Measurements from ENCODE around the gene CYP3A4. TPM values are rescaled to one million over a fixed set of nuclear protein-coding genes. Genes with fewer than 3 reads are reported as not detected.
A peak's percentile ranks its signal among the peaks of the same experiment; 100 is the strongest.
"Not testable (repeated sequence)": the region's sequence is repeated elsewhere in the genome, so short reads cannot be mapped to it uniquely, and the experiment has no call there.

Gene CYP3A4
- total and polyA plus RNA-seq, 7 experiments from 2014 or later: not detected

DNA sequence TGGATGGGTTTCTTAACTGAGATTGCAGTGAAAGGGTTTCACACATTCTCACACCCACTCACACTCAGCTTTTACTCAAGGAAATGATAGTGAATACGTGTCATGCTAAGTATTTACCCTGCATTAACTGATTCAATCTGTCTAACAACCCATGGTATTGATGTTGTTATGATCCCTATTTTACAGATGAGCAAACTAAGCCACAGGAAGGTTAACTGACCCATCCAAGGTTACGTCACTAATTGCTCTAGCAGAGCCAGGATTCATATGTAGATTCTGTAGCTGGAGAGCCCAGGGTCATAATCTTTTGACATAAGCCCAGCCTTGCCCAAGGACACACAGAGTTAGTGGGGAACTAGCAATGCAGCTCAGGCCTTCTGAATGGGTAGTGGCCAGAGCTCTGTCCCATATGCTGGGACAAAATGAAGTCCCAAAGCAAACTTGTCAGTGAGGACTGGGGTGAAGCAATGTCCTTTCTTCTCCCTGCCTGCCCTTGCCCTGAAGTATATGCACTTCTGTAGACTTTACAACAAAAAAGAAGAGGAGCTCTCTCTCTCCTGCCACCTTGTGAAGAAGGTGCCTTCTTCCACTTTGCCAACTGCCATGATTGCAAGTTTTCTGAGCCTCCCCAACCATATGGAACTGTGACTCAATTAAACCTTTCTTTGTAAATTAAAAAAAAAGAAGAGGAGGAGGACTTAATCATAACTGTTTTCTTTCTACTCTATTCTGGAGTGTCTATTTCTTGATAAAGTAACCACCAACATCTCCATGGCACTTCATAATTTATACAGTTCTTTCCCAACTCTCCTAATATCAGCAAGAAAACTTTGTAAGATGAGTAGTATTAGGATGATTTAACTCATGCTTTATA is 44.0 kb downstream of the CYP3A4 start:
- no peak for ATAC-seq
- Histone ChIP-seq H3K4me1 (ENCODE audit: control insufficient read depth in 2 of 2, insufficient read depth in 2 of 2, low read length in 2 of 2) (no peaks in the 10 kb centered on the region), H3K27ac (ENCODE audit: low read depth, low read length) (no peak overlapping the region), H3K27me3 (ENCODE audit: control insufficient read depth in 2 of 2, insufficient read depth in 2 of 2, low read length in 2 of 2) (no peaks in the 10 kb centered on the region), H3K4me3 (ENCODE audit: low read length) (no peak overlapping the region), H3K9me3 (ENCODE audit: control insufficient read depth in 2 of 3, low read length in 3 of 3) (no peaks in the 10 kb centered on the region), H3K36me3 (ENCODE audit: control insufficient read depth in 2 of 3, insufficient read depth in 3 of 3, low read length in 3 of 3) (no peaks in the 10 kb centered on the region)
- POLR2A ChIA-PET: no interaction called here
- DNase-seq: no peak
- peaks cover 0 to 5% (median 3%) of the 10 kb centered on the region in 5 donors for H3K27me3 Mint-ChIP-seq
- CTCF ChIA-PET: no interaction called here
- H3K4me3 Mint-ChIP-seq: no peak overlapping the region
- H3K27ac Mint-ChIP-seq: no peak overlapping the region
- peaks cover 7 to 41% (median 38%) of the 10 kb centered on the region in 5 donors for H3K36me3 Mint-ChIP-seq
- intact Hi-C loops (cut with micrococcal nuclease): no loop called here
- H3K4me1 Mint-ChIP-seq: peaks cover 0 to 11% (median 0%) of the 10 kb centered on the region in 7 donors
- peaks cover 0 to 9% (median 0%) of the 10 kb centered on the region in 11 donors for H3K9me3 Mint-ChIP-seq

GRCh38 chr7:99737726-99738125 is 46.3 kb downstream of the CYP3A4 start:
- H3K9me3 ChIP-seq (ENCODE audit: control insufficient read depth in 2 of 3, low read length in 3 of 3): no peaks in the 10 kb centered on the region
- Mint-ChIP-seq H3K27me3 (no peaks in the 10 kb centered on the region), H3K27ac (peak overlapping the region in 1 of 9 donors; percentile 19), H3K4me3 (no peak overlapping the region), H3K36me3 (peaks cover 4 to 29% (median 26%) of the 10 kb centered on the region in 5 donors), H3K4me1 (peaks cover 0 to 11% (median 0%) of the 10 kb centered on the region in 7 donors), H3K9me3 (peaks cover 0 to 6% (median 0%) of the 10 kb centered on the region in 11 donors)
- H3K27ac ChIP-seq (ENCODE audit: low read depth, low read length): no peak overlapping the region
- intact Hi-C loops (cut with micrococcal nuclease): no loop called here
- no peak overlapping the region for H3K4me3 ChIP-seq (ENCODE audit: low read length)
- DNase-seq: no peak
- H3K27me3 ChIP-seq (ENCODE audit: control insufficient read depth in 2 of 2, insufficient read depth in 2 of 2, low read length in 2 of 2): no peaks in the 10 kb centered on the region
- ChIA-PET CTCF (interaction anchor here (0.6 kb wide), 1 partner anchor 1648 kb away, joined by 3 read pairs; no protein-coding TSS in a partner anchor), POLR2A (no interaction called here)
- no peaks in the 10 kb centered on the region for H3K36me3 ChIP-seq (ENCODE audit: control insufficient read depth in 2 of 3, insufficient read depth in 3 of 3, low read length in 3 of 3)
- no peaks in the 10 kb centered on the region for H3K4me1 ChIP-seq (ENCODE audit: control insufficient read depth in 2 of 2, insufficient read depth in 2 of 2, low read length in 2 of 2)
- ATAC-seq: no peak

DNA sequence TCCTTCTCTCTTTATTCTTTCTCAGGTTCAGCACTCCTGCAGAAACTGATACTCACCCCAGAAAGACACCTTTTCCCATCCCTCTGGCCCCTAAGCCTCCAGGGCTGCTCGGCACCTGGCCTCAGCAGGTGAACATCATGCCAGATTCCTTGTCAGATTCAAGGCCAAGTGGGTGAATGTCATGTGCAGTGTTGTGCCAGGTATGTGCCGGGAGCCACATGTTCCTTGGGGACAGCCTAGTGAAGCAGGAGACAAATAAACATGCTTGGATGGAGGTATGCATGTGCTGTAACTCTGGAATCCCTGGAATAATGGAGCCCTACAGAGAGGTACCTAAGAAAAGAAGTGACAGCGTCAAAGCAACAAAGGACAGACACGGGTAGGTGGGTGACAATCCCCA is 47.3 kb downstream of the CYP3A4 start:
- H3K4me3 ChIP-seq (ENCODE audit: low read length); H3K9me3 Mint-ChIP-seq; H3K4me1 ChIP-seq (ENCODE audit: control insufficient read depth in 2 of 2, insufficient read depth in 2 of 2, low read length in 2 of 2); H3K9me3 ChIP-seq (ENCODE audit: control insufficient read depth in 2 of 3, low read length in 3 of 3); H3K36me3 ChIP-seq (ENCODE audit: control insufficient read depth in 2 of 3, insufficient read depth in 3 of 3, low read length in 3 of 3); H3K27me3 ChIP-seq (ENCODE audit: control insufficient read depth in 2 of 2, insufficient read depth in 2 of 2, low read length in 2 of 2); H3K4me3 Mint-ChIP-seq; POLR2A ChIA-PET; ATAC-seq; H3K27ac ChIP-seq (ENCODE audit: low read depth, low read length); DNase-seq; H3K27me3 Mint-ChIP-seq; H3K27ac Mint-ChIP-seq; CTCF ChIA-PET; intact Hi-C loops (cut with micrococcal nuclease): not testable (repeated sequence)
- Mint-ChIP-seq H3K36me3 (peaks cover 4 to 26% (median 22%) of the 10 kb centered on the region in 5 donors), H3K4me1 (peaks cover 0 to 11% (median 0%) of the 10 kb centered on the region in 7 donors)

- DNase-seq (no peak), ATAC-seq (no peak)
- H3K36me3 Mint-ChIP-seq: peaks cover 4 to 21% (median 12%) of the 10 kb centered on the region in 5 donors
- no peaks in the 10 kb centered on the region for H3K27me3 ChIP-seq (ENCODE audit: control insufficient read depth in 2 of 2, insufficient read depth in 2 of 2, low read length in 2 of 2)
- no peak within 1 kb of the TSS for H3K4me3 ChIP-seq (ENCODE audit: low read length)
- H3K27ac ChIP-seq (ENCODE audit: low read depth, low read length): no peak within 1 kb of the TSS
- H3K4me1 ChIP-seq (ENCODE audit: control insufficient read depth in 2 of 2, insufficient read depth in 2 of 2, low read length in 2 of 2): no peaks in the 10 kb centered on the region
- peaks cover 0 to 3% (median 0%) of the 10 kb centered on the region in 11 donors for H3K9me3 Mint-ChIP-seq
- H3K4me1 Mint-ChIP-seq: peaks cover 0 to 5% (median 0%) of the 10 kb centered on the region in 7 donors
- no peak within 1 kb of the TSS for H3K27ac Mint-ChIP-seq
- no peaks in the 10 kb centered on the region for H3K36me3 ChIP-seq (ENCODE audit: control insufficient read depth in 2 of 3, insufficient read depth in 3 of 3, low read length in 3 of 3)
- CTCF ChIA-PET: no interaction called here
- no peaks in the 10 kb centered on the region for H3K27me3 Mint-ChIP-seq
- POLR2A ChIA-PET: no interaction called here
- H3K9me3 ChIP-seq (ENCODE audit: control insufficient read depth in 2 of 3, low read length in 3 of 3): no peaks in the 10 kb centered on the region
- intact Hi-C loops (cut with micrococcal nuclease): no loop called here
- H3K4me3 Mint-ChIP-seq: no peak within 1 kb of the TSS
Observed at GRCh38 chr7:99734987-99735386, 49.0 kb downstream of the CYP3A4 start, which contains the start of gene CYP3A7. Gene CYP3A7, minus strand, starts transcription at chr7:99735196. Its CDS starts 103 bp downstream, at chr7:99735093.

DNA sequence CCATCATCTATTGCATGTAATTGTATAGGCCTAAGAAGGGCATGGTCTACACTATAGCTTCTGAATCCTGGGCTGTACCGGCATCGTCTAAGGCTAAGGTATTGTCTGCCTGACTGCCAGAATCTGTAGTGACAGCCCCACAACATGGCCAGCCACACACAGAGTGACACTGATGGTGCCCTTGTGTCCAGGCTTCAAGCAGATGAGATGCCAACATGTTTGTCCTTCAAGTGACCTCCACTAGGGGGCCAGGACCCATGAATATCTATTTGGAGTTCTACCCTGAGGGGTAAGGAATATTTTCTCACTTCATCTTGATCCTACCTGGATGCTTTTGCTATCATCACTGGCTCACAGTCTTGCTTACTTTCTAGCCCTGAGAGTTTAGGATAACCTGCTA is 50.5 kb downstream of the CYP3A4 start:
- no peak for ATAC-seq
- Mint-ChIP-seq H3K27me3 (no peaks in the 10 kb centered on the region), H3K36me3 (peaks cover 4 to 13% (median 4%) of the 10 kb centered on the region in 5 donors), H3K4me3 (no peak overlapping the region), H3K27ac (no peak overlapping the region), H3K4me1 (peaks cover 0 to 5% (median 0%) of the 10 kb centered on the region in 7 donors), H3K9me3 (peaks cover 0 to 3% (median 0%) of the 10 kb centered on the region in 11 donors)
- intact Hi-C loops (cut with micrococcal nuclease): loop anchor here in 1 of 2 donors (2.0 kb wide), 1 partner anchor 257 kb away; no protein-coding TSS in a partner anchor
- Histone ChIP-seq H3K9me3 (ENCODE audit: control insufficient read depth in 2 of 3, low read length in 3 of 3) (no peaks in the 10 kb centered on the region), H3K27ac (ENCODE audit: low read depth, low read length) (no peak overlapping the region), H3K4me1 (ENCODE audit: control insufficient read depth in 2 of 2, insufficient read depth in 2 of 2, low read length in 2 of 2) (no peaks in the 10 kb centered on the region), H3K4me3 (ENCODE audit: low read length) (no peak overlapping the region), H3K36me3 (ENCODE audit: control insufficient read depth in 2 of 3, insufficient read depth in 3 of 3, low read length in 3 of 3) (no peaks in the 10 kb centered on the region), H3K27me3 (ENCODE audit: control insufficient read depth in 2 of 2, insufficient read depth in 2 of 2, low read length in 2 of 2) (no peaks in the 10 kb centered on the region)
- ChIA-PET POLR2A (no interaction called here), CTCF (interaction anchor here (0.6 kb wide), 1 partner anchor 15 kb away, joined by 3 read pairs; no protein-coding TSS in a partner anchor)
- DNase-seq: peak in 1 of 9 donors; percentile 4

GRCh38 chr7:99733003-99733402 is 51.0 kb downstream of the CYP3A4 start:
- no peak overlapping the region for H3K27ac Mint-ChIP-seq
- no peak overlapping the region for H3K4me3 ChIP-seq (ENCODE audit: low read length)
- peaks cover 0 to 3% (median 0%) of the 10 kb centered on the region in 11 donors for H3K9me3 Mint-ChIP-seq
- DNase-seq: no peak
- H3K27me3 ChIP-seq (ENCODE audit: control insufficient read depth in 2 of 2, insufficient read depth in 2 of 2, low read length in 2 of 2): no peaks in the 10 kb centered on the region
- H3K27ac ChIP-seq (ENCODE audit: low read depth, low read length): no peak overlapping the region
- POLR2A ChIA-PET: no interaction called here
- CTCF ChIA-PET: interaction anchor here (0.6 kb wide), 1 partner anchor 15 kb away, joined by 3 read pairs; no protein-coding TSS in a partner anchor
- H3K4me1 ChIP-seq (ENCODE audit: control insufficient read depth in 2 of 2, insufficient read depth in 2 of 2, low read length in 2 of 2): no peaks in the 10 kb centered on the region
- H3K4me3 Mint-ChIP-seq: no peak overlapping the region
- intact Hi-C loops (cut with micrococcal nuclease): loop anchor here in 1 of 2 donors (2.0 kb wide), 1 partner anchor 258 kb away; no protein-coding TSS in a partner anchor
- no peaks in the 10 kb centered on the region for H3K9me3 ChIP-seq (ENCODE audit: control insufficient read depth in 2 of 3, low read length in 3 of 3)
- no peaks in the 10 kb centered on the region for H3K27me3 Mint-ChIP-seq
- H3K36me3 ChIP-seq (ENCODE audit: control insufficient read depth in 2 of 3, insufficient read depth in 3 of 3, low read length in 3 of 3): no peaks in the 10 kb centered on the region
- peaks cover 4 to 10% (median 4%) of the 10 kb centered on the region in 5 donors for H3K36me3 Mint-ChIP-seq
- peaks cover 0 to 5% (median 0%) of the 10 kb centered on the region in 7 donors for H3K4me1 Mint-ChIP-seq
- ATAC-seq: no peak

Measured in naive thymus-derived CD4-positive, alpha-beta T cell (primary cell).